Bronchial epithelial cell (primary cell): Measurements from ENCODE around the gene NLRC5. TPM values are rescaled to one million over a fixed set of nuclear protein-coding genes. Genes with fewer than 3 reads are reported as not detected.
"Not testable (repeated sequence)": the region's sequence is repeated elsewhere in the genome, so short reads cannot be mapped to it uniquely, and the experiment has no call there.

Experiments used
- DNase-seq: peaks from one replicate; pipeline ENCODE4 v3.0.0-alpha.2; 2010; ENCODE audit warnings: low read depth
- FAIRE-seq: peaks from 2 replicates; lab custom pipeline; 2011; peaks lifted over from hg19 to GRCh38; lab: Jason Lieb, UNC
- H3K27me3 ChIP-seq: 2 replicates; pipeline ENCODE4 v1.5.1; 2011; ENCODE audit warnings: low read length; ENCODE audit not compliant: control insufficient read depth, insufficient read depth
- H3K36me3 ChIP-seq: 2 replicates; pipeline ENCODE4 v1.5.1; 2011; ENCODE audit warnings: low read length; ENCODE audit not compliant: control insufficient read depth, insufficient read depth
- H3K4me3 ChIP-seq: 2 replicates; pipeline ENCODE4 v1.5.1; 2011; ENCODE audit warnings: mild to moderate bottlenecking, low read depth, low read length, control low read depth
- total RNA-seq: library from RNA; depleted of rRNA; stranded (reverse); fragments of >200 nt; gene quantifications from 2 replicates; pipeline ENCODE4 v1.2.1, GENCODE V29; 2014
- TF ChIP-seq, protein P1 (sequence below): IDR thresholded peaks from 2 replicates; pipeline ENCODE4 v1.5.1; 2011; ENCODE audit warnings: mild to moderate bottlenecking, moderate library complexity, low read length, control low read depth, inconsistent platforms; ENCODE audit not compliant: insufficient read depth, severe bottlenecking

NLRC5 gene
- total RNA-seq, 1 donor from 2014 or later, result 2.1 TPM

DNA sequence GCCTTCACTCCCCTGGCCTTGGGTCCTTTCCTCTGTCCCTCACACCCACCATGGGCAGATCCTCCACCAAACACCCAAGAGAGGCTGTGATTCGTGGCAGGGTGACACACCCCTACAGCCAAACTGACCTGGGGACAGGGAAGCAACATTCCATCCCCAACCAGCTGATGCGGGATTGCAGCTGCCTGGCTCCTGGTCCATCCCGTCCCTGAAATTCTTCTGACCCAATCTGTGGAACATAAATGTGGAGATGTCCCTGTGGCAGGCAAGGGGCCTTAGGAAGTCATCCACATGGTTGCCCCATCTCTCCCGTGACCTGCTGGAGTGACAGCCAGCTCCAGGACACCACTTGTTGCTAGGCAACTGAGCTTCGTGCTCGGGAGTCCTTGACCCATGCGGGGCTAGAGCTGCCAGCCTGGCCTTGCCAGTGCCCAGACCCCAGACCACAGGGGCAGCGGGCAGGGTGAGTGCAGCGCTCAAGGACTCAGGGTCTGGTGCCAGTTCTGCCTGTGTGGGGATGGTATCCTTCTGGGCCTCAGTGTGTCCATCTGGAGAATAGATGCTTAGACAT is 69.0 kb downstream of the NLRC5 start:
- Histone ChIP-seq H3K4me3 (no peak overlapping the region), H3K27me3 (no peaks in the 10 kb centered on the region), H3K36me3 (no peaks in the 10 kb centered on the region)
- DNase-seq, result no peak
- no peak for FAIRE-seq
- TF ChIP-seq, protein P1, sequence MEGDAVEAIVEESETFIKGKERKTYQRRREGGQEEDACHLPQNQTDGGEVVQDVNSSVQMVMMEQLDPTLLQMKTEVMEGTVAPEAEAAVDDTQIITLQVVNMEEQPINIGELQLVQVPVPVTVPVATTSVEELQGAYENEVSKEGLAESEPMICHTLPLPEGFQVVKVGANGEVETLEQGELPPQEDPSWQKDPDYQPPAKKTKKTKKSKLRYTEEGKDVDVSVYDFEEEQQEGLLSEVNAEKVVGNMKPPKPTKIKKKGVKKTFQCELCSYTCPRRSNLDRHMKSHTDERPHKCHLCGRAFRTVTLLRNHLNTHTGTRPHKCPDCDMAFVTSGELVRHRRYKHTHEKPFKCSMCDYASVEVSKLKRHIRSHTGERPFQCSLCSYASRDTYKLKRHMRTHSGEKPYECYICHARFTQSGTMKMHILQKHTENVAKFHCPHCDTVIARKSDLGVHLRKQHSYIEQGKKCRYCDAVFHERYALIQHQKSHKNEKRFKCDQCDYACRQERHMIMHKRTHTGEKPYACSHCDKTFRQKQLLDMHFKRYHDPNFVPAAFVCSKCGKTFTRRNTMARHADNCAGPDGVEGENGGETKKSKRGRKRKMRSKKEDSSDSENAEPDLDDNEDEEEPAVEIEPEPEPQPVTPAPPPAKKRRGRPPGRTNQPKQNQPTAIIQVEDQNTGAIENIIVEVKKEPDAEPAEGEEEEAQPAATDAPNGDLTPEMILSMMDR, result no peak

DNA sequence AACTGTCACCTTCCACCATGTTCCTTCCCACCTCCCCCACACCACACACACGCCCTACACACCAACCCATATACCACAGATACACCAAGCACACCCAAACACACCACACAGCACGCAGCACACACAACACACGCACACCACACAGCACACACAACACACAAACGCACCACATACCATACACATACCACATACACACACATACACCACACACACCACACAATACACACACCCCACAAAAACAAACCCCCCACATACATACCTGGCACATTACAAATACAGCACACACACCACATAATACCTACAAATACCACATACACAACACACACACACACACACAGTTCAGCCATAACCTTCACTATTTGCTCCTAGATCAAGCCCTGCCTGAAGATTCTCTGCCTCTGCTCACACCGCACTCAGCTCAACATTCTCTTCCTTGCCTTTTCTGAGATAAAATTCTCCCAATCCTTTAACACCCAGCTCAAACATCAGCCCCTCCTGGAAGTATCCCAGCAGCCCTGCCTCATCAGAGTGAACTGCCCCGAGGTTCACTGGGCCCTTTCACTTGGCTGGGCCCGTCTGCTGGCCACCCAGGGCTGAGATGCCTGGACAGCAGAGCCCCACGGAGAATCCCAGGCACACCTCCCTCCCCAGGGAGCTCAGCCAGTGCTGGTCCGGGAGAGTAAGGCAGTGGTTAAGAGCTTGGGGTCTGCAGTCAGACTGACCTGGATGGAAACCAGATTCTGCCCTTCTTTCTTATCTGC is 71.1 kb downstream of the NLRC5 start:
- TF ChIP-seq, protein P1, result no peak
- Histone ChIP-seq H3K27me3 (no peaks in the 10 kb centered on the region), H3K4me3 (no peak overlapping the region), H3K36me3 (no peaks in the 10 kb centered on the region)
- peak; percentile 91 for FAIRE-seq
- DNase-seq, result no peak

DNA sequence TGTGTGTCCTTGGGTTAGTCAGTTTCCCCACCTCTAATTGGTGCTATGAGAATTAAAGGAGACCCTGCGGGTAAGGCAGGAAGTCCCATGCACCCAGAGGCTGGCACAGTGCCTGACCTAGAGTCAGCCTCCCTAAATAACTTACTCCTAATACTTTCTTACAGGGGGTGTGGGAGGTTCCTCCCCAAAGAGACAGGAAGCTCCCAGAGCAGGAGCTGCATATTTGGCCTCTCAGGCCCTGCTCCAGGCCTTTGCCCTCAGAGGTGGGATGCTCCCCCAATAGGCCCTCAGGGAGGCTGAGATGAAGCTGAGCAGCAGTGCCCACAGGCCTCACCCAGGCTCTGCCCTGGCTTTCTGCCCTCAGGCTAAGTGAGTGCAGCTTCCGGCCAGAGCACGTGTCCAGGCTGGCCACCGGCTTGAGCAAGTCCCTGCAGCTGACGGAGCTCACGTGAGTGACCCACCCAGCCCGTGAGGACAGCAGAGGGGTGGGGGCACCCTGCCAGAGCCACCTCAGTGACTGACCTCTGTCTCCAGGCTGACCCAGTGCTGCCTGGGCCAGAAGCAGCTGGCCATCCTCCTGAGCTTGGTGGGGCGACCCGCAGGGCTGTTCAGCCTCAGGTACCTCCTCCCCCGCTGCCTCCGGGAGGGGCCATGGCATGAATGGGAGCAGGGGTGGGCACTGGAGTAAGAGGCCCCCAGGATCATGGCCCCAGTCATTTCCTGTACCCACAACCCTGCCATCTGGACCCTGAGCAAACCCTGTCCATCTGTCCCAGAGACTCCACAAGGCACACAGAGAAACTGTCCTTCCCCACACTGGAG is 71.9 kb downstream of the NLRC5 start:
- peak; percentile 55 for DNase-seq
- no peaks in the 10 kb centered on the region for H3K36me3 ChIP-seq
- TF ChIP-seq, protein P1, result no peak
- H3K4me3 ChIP-seq, result no peak overlapping the region
- H3K27me3 ChIP-seq, result peaks cover 2% of the 10 kb centered on the region
- peak; percentile 28 for FAIRE-seq

DNA sequence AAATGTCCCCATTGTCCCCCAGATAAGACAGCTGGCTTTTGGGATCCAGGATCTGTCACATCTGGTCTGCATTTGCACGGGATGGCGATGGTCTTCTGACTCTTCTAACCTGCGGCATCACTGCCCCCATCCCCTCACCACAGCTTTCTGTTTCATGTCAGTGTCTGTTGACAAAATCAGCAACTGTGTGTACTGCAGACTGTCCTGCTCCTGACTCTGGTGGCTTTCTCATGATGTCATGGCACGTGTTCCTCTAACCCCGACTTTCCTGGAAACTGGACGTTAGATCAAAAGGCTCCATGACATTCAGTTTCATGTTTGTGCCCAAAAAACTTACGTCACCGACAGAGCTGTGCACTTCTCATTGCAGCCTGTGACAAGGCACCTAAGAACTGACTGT is 73.0 kb downstream of the NLRC5 start:
- FAIRE-seq, result no peak
- no peaks in the 10 kb centered on the region for H3K36me3 ChIP-seq
- no peak overlapping the region for H3K4me3 ChIP-seq

DNA sequence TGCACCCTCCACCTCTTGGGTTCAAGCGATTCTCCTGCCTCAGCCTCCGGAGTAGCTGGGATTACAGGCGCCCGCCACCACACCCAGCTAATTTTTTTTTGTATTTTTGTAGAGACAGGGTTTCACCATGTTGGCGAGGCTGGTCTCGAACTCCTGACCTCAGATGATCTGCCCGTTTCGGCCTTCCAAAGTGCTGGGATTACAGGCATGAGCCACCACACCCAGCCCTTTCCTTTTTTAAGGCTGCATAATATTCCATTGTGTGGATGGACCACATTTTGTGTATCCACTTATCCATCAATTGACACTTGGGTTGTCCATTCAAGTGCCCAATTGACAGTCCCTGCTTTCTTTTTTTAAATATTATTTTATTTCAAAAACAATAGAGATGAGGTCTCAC is 73.8 kb downstream of the NLRC5 start:
- H3K36me3 ChIP-seq, result not testable (repeated sequence)

More for the DNA sequence above, 73.0 kb downstream of the NLRC5 start:
- TF ChIP-seq, protein P1, result no peak
- peaks cover 2% of the 10 kb centered on the region for H3K27me3 ChIP-seq
- DNase-seq, result no peak

DNA sequence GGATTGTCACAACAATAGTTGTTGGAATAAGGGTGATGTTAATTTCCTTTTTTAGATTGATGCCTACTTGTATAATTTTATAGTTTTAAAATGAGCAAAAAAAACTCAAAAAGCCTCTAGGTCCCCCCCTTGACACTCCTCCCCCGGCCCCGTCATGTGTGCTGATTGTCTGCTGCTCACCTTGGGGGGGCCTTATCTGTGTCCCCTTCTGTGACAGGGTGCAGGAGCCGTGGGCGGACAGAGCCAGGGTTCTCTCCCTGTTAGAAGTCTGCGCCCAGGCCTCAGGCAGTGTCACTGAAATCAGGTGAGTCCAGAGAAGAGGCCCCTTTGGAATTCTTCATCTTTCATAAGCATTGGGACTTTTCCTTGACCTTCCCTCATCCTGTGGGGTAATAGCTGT is 75.6 kb downstream of the NLRC5 start:
- H3K4me3 ChIP-seq, result no peak overlapping the region
- peaks cover 4% of the 10 kb centered on the region for H3K27me3 ChIP-seq
- no peak for FAIRE-seq
- no peak for DNase-seq
- TF ChIP-seq, protein P1, result no peak
- H3K36me3 ChIP-seq, result no peaks in the 10 kb centered on the region

More for the DNA sequence above, 73.8 kb downstream of the NLRC5 start:
- H3K4me3 ChIP-seq, DNase-seq, FAIRE-seq, H3K27me3 ChIP-seq: not testable (repeated sequence)
